ENCODE measurements around the gene TUBB2B. TPM values are rescaled to one million over a fixed set of nuclear protein-coding genes. Genes with fewer than 3 reads are reported as not detected.
"Not testable (repeated sequence)": the region's sequence is repeated elsewhere in the genome, so short reads cannot be mapped to it uniquely, and the experiment has no call there.

TUBB2B gene
- total and polyA plus RNA-seq, 7 donors, result 1.1 to 5.7 (median 3.4) TPM

GRCh38 chr6:3244003-3244831 is 16.8 kb upstream of the TUBB2B start:
- no peak overlapping the region for H3K27ac ChIP-seq
- DNase-seq (no peak), ATAC-seq (no peak)
- no peaks in the 10 kb centered on the region for H3K36me3 ChIP-seq (ENCODE audit: insufficient read depth in 1 of 2, low read depth in 1 of 2)
- no peaks in the 10 kb centered on the region for H3K9me3 ChIP-seq
- TF ChIP-seq CTCF (IDR thresholded peaks at IDR 0.05), result no peak
- no peak overlapping the region for H3K4me3 ChIP-seq
- peaks cover 0 to 35% (median 5%) of the 10 kb centered on the region in 3 donors for H3K27me3 ChIP-seq (ENCODE audit: insufficient read depth in 3 of 3, low read length in 2 of 3)
- peaks cover 4% of the 10 kb centered on the region for H3K4me1 ChIP-seq
- 86 to 92% (median 89%) methylated on average over 8 of the region's 8 CpGs for WGBS, 3 donors
- intact Hi-C loops (cut with DNase I), result no loop called here

GRCh38 chr6:3242768-3243167 is 15.3 kb upstream of the TUBB2B start:
- TF ChIP-seq CTCF (IDR thresholded peaks at IDR 0.05), result no peak
- Histone ChIP-seq H3K4me1 (no peaks in the 10 kb centered on the region), H3K4me3 (no peak overlapping the region), H3K36me3 (ENCODE audit: insufficient read depth in 1 of 2, low read depth in 1 of 2) (no peaks in the 10 kb centered on the region), H3K9me3 (no peaks in the 10 kb centered on the region), H3K27me3 (ENCODE audit: insufficient read depth in 3 of 3, low read length in 2 of 3) (peaks cover 0 to 34% (median 5%) of the 10 kb centered on the region in 3 donors), H3K27ac (no peak overlapping the region)
- 88 to 96% (median 90%) methylated on average over 4 of the region's 4 CpGs for WGBS, 3 donors
- intact Hi-C loops (cut with DNase I), result no loop called here
- DNase-seq (no peak), ATAC-seq (no peak)

GRCh38 chr6:3241745-3242144 is 14.3 kb upstream of the TUBB2B start:
- H3K4me1 ChIP-seq; H3K4me3 ChIP-seq; intact Hi-C loops (cut with DNase I); ATAC-seq; DNase-seq; H3K36me3 ChIP-seq (ENCODE audit: insufficient read depth in 1 of 2, low read depth in 1 of 2); H3K9me3 ChIP-seq; H3K27ac ChIP-seq: not testable (repeated sequence)
- H3K27me3 ChIP-seq (ENCODE audit: insufficient read depth in 3 of 3, low read length in 2 of 3), result peaks cover 0 to 35% (median 0%) of the 10 kb centered on the region in 3 donors
- 86 to 93% (median 88%) methylated on average over 4 of the region's 4 CpGs for WGBS, 3 donors

GRCh38 chr6:3240595-3240994 is 13.1 kb upstream of the TUBB2B start:
- no peaks in the 10 kb centered on the region for H3K4me1 ChIP-seq
- no peak overlapping the region for H3K4me3 ChIP-seq
- H3K36me3 ChIP-seq (ENCODE audit: insufficient read depth in 1 of 2, low read depth in 1 of 2), result no peaks in the 10 kb centered on the region
- intact Hi-C loops (cut with DNase I), result no loop called here
- H3K9me3 ChIP-seq, result no peaks in the 10 kb centered on the region
- peaks cover 0 to 42% (median 0%) of the 10 kb centered on the region in 3 donors for H3K27me3 ChIP-seq (ENCODE audit: insufficient read depth in 3 of 3, low read length in 2 of 3)
- WGBS, 3 donors, result 68 to 85% (median 73%) methylated on average over 7 of the region's 7 CpGs
- H3K27ac ChIP-seq, result no peak overlapping the region
- no peak for TF ChIP-seq CTCF (IDR thresholded peaks at IDR 0.05)
- DNase-seq (no peak), ATAC-seq (no peak)

- intact Hi-C loops (cut with DNase I), result no loop called here
- no peak for TF ChIP-seq CTCF (IDR thresholded peaks at IDR 0.05)
- H3K27me3 ChIP-seq (ENCODE audit: insufficient read depth in 3 of 3, low read length in 2 of 3), result peaks cover 0 to 52% (median 4%) of the 10 kb centered on the region in 3 donors
- H3K4me3 ChIP-seq, result no peak overlapping the region
- H3K9me3 ChIP-seq, result no peaks in the 10 kb centered on the region
- no peaks in the 10 kb centered on the region for H3K4me1 ChIP-seq
- no peak for DNase-seq
- WGBS, 3 donors, result 85 to 86% (median 86%) methylated on average over 13 of the region's 13 CpGs
- ATAC-seq, result no peak
- H3K36me3 ChIP-seq (ENCODE audit: insufficient read depth in 1 of 2, low read depth in 1 of 2), result no peaks in the 10 kb centered on the region
- H3K27ac ChIP-seq, result no peak overlapping the region
Observed at GRCh38 chr6:3239110-3239830, 11.8 kb upstream of the TUBB2B start.

Data from psoas muscle (tissue), 8 donors.